Glomerular endothelial cell (primary cell): Measurements from ENCODE around the gene RNF215. TPM values are rescaled to one million over a fixed set of nuclear protein-coding genes. Genes with fewer than 3 reads are reported as not detected.

ENCODE experiments used
- DNase-seq: peaks from one replicate; pipeline ENCODE4 v3.0.0-alpha.2; 2011; ENCODE audit warnings: low read depth, low spot score; ENCODE audit errors: extremely low read depth
- total RNA-seq: library from RNA; depleted of rRNA; stranded (reverse); fragments of >200 nt; gene quantifications from 2 replicates; pipeline ENCODE4 v1.2.3, GENCODE V29; 2015

Gene RNF215
- total RNA-seq, 1 donor from 2014 or later = 18.8 TPM

DNA sequence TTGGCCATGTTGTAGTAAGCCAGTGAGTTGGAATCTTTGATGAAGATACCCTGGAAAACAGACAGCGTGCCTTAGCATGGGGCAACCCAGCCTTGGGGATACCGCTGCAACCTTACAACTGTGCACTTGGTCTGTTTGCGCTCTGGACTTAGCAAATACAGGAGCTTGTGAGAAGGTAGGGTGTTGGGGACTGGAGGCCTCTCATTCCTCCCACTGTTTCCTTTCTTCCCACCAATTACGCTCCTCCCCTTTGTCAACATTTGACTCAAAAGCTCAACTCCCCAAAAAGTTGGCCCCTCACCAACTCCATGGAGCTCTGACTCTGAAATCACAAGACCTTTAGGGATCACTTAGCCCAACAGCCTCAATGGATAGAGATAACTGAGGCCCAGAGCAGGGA lies 52.6 kb downstream of the RNF215 start:
- no peak for DNase-seq

DNA sequence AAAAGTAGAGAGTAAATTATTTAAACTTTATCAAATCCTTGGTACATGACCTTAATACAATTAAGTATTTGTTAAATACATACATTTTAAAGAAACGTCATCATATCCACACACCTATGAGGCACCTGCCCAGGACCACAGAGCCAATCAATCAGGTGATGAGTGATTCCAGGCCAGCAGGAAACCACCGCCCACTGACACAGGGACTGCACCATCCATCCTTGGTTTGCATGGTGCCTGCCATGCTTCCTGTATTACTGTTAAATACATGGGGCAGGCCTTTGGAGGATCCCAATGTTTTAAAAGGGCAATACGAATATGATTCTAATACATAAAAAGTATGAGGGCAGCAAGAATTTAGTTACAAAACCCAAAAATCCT lies 53.5 kb downstream of the RNF215 start:
- DNase-seq = no peak

DNA sequence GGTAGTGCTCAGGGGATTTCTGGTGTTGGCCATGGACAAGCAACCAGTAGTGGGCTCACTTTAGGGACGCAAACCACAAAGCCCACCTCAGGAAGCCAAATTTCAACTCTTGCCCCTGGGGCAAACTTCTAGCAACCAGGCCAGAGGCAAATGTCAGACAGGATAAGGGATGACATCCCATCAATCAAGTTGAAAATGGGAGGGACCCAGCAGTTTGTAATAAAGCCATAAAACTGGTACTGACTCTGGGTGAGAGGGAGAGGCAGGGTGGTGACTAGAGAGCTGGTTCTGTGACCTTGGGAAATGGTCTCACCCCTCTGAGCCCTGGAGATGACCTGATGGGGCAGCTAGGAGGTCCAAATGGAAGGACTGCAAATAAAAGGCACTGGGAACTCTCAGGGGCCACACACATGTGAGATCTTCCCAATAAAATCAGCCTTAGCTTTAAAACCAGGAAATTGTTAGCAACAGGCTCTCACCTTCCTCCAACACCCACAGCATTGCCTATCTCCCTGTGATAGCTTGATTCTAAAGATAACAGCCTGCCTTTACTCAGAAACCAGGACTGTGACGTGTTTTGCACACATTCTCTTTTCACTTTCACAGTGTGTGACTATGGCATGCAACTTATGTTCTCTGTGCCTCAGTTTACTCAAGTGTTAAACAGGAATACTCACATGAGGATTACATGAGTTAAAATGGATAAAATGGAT lies 54.1 kb downstream of the RNF215 start:
- no peak for DNase-seq

DNA sequence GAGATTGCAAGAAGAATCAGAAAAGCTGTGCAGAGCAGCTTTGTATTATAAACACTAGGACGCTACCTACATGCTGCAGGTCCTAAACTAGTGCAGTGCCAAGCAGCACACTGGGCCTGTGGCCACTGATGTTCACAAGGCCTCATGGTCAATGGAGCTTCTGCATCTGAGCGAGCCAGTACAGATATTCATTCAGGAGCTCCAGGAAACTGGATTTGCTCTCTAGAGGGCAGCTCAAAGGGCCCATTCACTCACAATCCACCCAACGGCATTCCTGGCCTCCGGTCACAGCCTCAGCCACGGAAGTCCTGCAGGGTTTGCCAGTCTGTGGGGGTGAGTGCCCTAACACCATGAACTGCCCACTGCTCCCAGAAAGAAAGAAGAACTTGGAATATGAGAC lies 54.7 kb downstream of the RNF215 start:
- no peak for DNase-seq

Other genes starting within 250 kb of the RNF215 start
- 16.6 and 25.2 TPM in 2 replicates for gene LIF, start 140.7 kb downstream of the RNF215 start, total RNA-seq
- not detected in 2 replicates for gene OSM, start 120.6 kb downstream of the RNF215 start, total RNA-seq
- 13.4 and 18.2 TPM in 2 replicates for gene CASTOR1, start 97.9 kb downstream of the RNF215 start, total RNA-seq
- gene TBC1D10A, start 60.5 kb downstream of the RNF215 start, total RNA-seq = 17.9 and 18.2 TPM in 2 replicates
- 75.7 and 116 TPM in 2 replicates for gene SF3A1, start 30.5 kb downstream of the RNF215 start, total RNA-seq
- 1.8 and 2.5 TPM in 2 replicates for gene CCDC157, start 30.4 kb downstream of the RNF215 start, total RNA-seq
- gene SEC14L2, start 9.6 kb upstream of the RNF215 start, total RNA-seq = 12.0 and 18.8 TPM in 2 replicates
- 25.1 and 26.9 TPM in 2 replicates for gene MTFP1, start 38.4 kb upstream of the RNF215 start, total RNA-seq
- not detected in 2 replicates for gene SEC14L3, start 84.6 kb upstream of the RNF215 start, total RNA-seq
- gene SEC14L4, start 118.3 kb upstream of the RNF215 start, total RNA-seq = not detected in 2 replicates
- gene SEC14L6, start 159.3 kb upstream of the RNF215 start, total RNA-seq = 0.05 and 0.12 TPM in 2 replicates
- 0.19 TPM in 1 of 2 replicates, not detected in the other for gene GAL3ST1, start 187.3 kb upstream of the RNF215 start, total RNA-seq
- 60.3 and 63.1 TPM in 2 replicates for gene PES1, start 204.5 kb upstream of the RNF215 start, total RNA-seq
- 40.1 and 47.5 TPM in 2 replicates for gene TCN2, start 219.8 kb upstream of the RNF215 start, total RNA-seq
- gene SLC35E4, start 248.4 kb upstream of the RNF215 start, total RNA-seq = 23.0 and 36.5 TPM in 2 replicates